HG03457 (cell line): ENCODE measurements around the gene XYLT1.

Source experiments
- ATAC-seq: cut with Tn5 transposase; IDR thresholded peaks from one replicate; pipeline ENCODE4 v1.9.1; 2021; ENCODE audit warnings: moderate number of reproducible peaks; ENCODE audit not compliant: unreplicated experiment

XYLT1 gene

DNA sequence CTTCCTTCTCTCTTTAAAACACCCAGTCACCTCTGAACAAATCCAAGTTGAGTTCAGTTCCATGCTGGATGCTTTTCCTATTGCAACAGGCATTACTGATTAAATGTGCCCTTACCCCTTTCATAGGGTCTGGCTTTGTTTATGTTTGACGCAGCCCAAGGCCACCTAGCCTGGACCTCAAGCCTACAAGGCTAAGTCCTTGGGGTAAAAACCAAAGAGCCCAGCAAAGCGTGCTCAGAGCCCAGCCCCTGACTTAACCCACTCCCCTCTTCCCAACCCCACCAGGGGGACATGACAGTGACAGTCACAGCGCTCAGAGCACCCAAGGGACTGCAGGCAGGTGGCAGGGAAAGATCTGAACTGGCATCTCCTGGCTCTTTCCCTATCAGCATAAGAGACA, 200.6 kb downstream of the XYLT1 start:
- ATAC-seq: no peak

DNA sequence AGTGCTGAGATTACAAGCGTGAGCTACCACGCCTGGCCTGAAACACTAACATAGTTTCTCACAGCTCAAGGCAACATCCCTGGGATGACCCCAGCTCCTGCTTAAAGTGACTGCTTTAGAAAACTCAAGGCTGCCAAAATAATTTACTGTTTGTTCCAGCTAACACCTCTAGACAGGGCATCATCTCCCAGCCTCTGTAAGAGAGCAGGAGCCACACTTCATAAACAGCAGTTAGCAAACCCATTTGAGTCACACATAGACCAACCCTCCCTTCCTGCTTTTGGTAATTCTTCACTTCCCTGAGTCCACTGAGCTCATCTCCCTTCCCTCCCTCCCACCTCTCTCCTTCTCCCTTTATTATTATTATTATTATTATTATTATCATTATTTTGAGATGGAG, 201.3 kb downstream of the XYLT1 start:
- no peak for ATAC-seq

DNA sequence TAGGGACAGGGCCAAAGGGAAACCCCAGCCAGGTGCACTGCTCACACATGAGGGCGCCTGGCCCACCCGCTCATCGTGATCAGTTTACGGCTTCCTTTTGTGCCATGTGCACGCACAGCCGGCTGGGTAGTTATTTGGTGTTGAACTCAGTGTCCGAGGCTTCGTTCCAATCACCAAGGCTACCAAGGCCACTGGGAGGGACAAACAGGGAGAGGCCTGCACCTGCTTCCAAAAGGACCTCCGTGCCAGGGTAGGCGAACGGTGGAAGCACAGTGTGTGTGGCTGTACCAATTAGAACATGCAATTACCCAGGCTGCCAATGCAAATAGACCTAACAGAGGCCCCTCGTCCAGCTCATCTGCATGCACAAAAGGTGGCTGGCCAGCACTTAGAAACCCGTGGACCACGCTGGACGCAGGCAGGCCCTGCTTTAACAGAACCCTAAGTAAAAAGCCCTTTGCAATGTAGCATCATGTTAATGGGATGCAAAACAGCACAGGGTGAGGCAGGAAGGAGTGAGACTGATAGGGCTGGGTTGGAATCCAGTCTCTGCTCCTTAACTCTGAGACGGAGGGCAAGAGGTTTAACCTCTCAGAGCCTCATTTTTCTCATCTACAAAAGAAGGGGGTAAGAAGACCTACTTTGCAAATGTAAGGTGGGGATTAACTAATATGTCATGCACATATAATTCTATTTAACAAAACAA, 204.0 kb downstream of the XYLT1 start:
- no peak for ATAC-seq

DNA sequence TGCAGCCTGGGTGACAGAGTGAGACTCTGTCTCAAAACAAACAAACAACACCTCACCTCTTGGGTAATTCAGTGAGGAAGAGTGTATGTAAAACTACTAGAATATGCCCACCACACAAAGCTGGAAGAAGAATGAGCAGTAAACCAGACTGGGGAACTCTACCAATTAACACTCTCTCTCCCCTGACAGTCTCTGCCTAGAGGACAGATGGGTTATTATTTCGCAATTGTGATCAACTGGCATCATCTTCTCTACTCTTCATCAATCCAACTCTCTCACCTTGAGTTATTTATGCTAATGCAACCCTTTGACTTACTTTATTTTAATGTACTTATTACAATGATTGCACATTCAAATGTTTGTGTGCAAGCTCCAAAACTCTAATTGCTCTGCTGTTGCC, 205.6 kb downstream of the XYLT1 start:
- ATAC-seq: no peak

DNA sequence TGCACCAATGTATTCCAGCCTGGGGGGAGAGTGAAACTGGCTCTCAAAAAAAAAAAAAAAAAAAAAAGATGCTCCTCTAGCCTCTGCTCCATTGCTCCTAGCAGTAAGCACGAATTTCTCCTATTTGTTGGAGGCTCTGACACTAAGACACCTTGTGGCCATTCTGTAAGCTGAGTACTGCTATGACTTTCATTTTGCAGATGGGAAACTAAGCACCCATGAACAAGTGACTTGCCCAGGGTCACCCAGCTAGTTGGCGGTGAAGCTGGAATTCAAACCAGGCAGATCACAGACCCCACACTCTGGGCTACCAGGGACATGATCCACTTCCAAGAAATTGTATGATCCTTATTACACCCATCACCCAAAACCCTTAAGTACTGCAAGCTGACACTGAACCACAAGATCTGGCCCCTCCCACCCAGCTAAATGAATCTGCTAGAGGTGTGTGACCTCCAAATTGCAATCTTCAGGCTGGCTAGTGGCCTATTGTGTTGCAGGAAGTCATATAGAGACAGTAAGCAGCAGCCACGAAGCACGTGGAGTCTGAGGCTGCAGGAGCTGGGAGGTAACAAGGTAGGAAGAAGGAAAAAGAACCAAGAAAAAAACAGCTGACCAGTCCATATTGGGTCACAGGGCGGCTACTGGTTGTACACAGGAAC, 209.4 kb downstream of the XYLT1 start:
- ATAC-seq: no peak

DNA sequence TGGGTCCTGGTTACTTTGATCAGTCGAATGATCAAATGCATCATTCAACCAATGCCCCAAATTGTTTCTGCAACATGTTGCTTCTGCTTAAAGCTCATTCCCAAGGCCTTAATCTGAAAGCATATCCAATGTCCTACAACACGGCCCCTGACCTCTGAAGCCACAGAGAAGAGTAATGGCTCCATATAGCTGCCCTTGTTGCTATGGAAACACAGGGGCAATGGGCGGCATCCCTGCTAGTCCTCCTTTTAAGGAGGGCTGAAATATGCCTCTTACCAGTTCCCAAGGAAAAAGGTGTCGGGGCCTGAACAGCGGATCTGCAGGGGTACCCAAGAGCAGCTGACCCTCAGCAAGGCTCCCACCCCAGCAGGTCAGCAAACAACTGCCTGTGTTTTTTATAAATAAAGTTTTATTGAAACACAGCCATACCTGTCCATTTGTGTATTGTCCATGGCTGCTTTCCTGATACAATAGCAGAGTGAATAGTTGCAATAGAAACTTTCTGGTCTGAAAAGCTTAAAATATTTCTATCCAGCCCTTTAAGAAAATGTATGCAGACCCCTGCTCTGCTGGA, 210.4 kb downstream of the XYLT1 start:
- no peak for ATAC-seq

DNA sequence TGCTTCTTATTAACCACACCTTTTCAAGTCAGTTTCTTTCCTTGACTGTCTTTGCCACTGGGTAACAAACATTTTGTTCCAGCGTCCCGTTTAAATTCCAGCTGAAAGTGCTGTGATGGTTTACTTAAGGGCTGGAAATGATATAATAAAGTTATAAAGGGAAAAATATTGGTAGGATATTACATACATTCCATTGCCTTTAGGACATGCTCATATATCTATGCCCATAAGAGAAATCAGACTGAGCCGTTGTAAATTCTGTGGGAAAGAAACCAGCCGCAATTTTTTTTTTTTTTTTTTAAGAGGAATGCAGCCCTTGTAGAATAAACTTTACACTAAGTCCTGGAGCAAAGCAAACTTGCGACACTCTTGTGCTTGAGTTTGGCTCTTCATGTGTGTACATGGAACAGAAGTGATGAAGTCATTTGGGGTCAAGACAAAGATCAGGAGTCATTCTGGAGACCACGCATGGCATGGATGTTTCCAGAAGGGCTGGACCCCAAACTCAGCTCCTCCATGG, 210.9 kb downstream of the XYLT1 start:
- ATAC-seq: no peak

DNA sequence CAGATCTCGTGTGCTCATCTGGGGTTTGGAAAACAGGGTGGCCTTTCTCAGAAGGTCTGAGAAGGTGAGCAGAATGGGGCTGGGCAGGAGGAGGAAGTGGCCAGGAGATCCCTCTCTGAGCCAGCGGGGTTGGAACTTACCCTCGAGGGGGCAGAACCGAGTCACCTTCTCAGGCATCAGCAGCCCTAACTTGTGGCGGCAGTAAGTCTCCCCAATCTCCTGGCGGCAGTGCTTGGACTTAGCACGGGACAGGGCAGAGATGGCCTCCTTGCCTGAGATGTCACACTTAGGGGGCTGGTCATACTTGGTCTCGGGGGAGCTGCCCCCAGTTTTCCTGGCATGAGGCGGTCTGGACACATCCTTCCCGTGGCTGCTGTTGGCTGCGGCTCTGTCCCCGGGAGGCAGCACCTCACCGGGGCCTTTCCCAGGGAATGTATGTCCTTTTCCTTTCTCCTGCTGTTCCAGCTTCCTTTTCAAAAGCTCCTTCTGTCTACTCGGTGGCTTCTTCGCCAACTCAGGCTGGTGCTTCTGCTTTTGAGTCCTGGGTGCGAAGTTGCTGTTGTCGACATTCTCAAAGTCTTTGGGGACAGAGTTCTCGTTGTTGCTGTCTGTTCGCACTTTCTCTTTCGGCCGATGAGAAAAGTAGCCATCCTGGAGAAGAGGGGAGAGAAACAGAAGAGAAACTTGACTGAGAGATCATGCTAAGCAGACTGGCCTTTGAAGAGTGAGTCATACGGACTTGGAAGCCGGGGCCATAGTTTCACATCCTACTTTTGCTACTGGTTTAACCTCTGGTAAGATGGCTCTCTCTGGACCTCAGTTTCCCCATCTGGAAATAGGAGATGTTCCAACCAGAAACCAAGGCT, 211.7 kb downstream of the XYLT1 start:
- ATAC-seq: no peak

DNA sequence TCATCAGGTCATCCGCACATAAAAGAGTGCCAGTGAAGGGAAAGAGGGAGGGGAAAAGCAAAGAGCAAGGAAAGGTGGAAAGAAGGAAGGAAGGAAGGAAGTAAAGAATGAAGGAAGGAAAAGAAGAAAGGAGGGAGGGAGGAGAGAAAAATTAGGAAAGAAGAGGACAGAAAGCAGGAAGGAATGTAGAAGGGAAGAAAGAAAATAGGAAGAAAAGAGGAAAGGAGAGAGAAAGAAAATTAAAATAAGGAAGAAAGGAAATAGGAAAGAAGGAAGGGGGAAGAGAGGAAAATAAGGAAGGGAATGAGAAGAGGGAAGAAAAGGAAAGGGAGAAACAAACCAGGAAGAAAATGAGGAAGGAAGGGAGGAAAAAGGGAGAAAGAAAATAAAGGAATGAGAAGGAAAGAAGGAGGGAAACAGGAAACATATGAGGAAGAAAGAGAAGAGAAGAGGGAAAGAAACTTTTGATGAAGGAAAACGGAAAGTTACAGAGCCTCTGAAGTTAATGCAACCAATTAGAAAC, 212.6 kb downstream of the XYLT1 start:
- ATAC-seq: no peak

DNA sequence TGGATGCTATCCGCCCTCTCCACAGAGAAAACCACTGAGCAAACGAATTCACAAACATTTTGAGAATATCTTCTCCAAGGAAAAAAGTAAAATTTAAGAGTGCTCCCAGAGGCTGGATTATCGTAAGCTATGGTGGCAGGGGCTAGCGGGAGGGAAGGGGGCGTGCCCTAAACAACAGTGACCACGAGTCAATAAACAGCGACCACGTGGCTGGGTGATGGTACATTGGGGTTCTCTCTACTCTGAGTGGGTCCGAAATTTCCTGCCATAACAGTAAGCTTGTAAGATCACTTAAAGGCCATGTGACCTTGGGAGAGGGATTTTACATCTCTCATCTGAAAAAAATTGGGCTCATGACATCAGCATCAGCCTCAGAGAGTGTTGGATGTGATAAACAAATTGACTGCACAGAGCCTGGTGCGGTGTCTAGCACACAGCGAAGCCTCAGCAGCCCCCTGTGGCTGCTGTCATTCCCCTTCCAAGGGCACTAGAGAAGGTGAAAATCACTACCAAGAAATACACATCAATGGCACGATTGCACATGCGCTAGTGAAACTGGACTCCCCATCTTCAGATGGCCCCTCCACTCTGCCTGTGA, 213.2 kb downstream of the XYLT1 start:
- ATAC-seq: no peak

DNA sequence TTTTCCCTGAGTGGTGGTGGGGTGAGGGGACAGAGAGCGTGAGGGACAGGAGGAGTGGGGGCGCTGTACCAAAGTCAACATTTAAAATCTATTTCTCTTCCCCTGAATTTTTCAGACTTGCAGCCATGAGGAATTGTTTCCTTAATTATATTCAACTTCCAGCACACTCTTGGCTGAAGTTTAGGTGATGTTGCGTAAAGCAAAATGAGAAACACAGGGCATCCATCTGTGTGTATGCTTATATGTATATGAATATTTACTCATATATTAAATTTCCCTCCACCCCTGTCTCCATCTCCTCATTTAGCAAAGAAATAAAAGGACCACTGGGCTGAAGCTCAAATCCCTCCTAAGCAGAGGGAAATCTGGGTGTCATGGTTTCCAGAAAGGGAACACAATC, 218.1 kb downstream of the XYLT1 start:
- ATAC-seq: no peak

DNA sequence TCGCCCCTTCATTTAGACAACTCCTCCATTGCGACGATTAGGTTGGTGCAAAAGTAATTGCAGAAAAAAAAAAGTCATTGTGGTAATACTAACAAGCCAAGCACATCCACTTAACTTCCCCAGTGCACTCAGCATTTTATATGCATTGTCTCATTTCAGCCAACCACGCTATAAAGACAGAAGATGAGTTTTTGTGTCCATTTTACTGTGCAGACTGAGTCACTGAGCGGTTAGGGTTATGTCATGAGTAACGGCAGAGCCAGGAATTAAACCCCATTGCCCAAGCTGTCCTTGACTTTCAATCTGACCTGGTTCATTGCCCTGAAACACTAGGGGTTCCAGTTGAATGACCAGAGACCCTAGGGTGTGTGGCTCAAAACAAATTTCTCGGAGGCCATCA, 218.7 kb downstream of the XYLT1 start:
- ATAC-seq: no peak

DNA sequence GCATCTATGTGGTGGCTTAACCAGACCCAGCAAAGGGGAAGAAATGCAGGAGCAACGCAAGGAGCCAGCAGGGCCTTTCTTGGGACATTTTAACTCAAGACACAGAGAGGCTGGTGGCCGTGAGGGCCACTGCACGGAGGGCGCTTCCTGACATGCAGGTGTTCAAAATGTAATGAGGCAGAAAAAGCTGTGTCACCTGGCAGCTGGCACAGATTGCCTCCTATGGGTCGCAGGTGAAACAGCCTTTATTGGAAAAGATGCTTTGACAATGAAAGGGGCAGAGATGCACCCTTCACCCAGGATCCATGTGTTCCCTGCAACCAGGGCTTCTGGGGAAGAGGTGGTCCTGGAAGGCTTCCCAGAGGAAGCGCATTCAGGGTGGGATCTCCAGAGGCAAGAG, 219.3 kb downstream of the XYLT1 start:
- no peak for ATAC-seq

DNA sequence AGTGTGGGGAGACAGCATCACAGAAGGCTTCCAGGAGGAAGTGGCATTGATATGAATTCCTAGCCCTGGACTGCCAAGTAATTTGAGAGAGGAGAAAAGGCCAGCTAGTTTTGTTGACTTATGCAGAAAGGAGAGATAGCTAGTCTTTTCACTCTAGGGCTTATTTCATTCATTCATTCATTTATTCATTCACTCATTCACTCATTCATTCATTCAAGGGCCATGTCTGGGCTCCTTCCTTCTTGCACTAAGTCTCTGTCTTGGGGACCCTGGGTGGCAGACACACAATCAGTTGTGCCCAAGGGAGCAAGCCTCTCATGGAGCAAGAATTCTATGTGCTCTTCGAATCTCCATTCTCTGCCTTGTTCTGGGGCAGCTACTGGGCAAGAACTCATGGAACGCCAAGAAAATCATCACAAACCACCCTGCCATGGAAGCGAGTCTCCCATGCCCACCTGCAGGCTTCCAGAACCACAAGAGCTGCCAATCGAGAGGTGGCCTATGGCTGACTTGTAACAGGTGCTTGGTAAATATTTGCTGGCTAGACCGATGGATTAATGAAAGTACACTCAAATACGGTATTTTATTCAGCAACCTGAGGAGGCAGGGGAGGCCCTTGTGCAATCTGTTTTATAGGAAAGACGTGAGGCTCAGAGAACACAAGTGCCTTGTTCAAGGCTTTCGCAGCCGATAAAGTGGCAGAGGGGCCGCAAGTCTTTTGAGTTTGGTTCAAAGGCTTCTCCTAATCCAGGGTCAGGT, 223.6 kb downstream of the XYLT1 start:
- ATAC-seq: no peak

DNA sequence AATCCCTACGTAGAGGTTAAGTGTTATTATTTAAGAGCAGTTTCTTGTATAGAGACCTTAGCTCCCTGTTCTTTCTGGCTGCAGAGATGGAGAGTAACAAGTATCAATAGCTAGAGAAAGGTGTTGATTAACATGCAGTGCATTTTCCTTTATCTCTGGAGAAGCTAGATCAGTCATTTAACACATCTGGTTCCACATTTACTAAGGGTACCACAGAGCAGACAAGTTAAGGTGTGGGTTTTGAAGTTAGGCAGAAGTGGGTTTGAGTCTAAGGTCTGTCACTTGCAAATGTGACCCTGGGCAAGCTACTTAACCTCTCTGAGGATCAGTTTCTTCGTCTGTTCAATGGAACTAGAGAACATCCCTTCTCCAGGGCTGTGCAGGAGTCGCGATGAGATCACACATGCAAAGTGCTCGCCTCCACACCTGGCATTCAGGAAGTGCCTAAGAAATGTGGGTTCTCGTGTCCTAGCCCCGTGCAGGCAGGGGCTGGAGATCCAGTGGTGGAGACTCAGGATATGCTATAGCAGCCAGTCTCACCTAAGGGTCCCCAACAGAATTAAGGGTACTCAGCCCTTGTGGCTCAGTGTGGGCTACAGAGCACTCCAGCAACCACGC, 224.4 kb downstream of the XYLT1 start:
- no peak for ATAC-seq

DNA sequence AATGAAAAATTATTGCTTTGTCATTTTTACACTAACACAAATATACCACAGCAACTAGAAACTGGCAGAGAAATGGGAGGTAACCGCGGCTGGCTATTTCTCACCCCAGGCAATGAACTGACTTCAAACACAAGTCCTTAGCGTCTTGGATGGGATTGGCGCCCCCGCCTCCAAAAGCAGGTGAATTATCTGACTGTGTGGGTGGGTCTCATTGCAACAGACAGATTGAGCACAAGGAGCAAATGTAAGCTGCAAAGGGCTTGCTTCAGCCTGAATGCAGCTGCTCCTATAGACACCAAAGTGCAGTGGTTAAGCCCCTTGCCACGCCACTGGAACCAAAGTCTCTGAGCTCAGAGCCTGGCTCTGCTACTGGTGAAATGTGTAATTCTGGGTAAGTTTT, 225.0 kb downstream of the XYLT1 start:
- no peak for ATAC-seq

DNA sequence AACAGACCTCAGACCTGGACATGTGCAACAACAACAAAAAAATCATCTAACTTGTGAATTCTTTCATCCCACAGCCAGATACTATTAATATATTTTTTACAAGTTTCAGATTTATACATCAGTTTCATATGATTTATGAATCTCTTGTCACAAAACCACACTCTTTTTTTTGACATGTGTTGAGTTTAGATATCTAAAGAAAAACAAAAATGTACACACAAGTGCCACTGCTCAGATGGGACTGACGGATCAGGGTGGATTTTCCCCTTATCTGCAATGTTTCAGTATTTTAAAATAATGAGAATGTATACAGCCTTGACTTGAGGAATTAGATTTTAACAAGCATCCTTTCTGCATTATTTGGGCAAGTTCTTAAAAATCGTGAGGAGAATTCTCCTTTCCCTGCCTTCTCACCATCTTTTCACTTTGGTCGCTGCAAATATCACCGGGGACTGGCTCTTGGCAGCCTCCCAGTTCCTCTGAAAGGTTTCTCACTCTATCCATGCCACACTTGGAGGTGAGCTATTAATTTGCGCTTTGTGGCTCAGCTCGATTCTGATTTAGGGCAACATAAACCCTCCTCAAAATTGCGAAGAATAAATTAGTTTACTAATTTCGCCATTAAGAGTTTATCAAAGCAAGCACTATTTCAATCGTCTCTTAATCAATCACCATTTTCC, 225.7 kb downstream of the XYLT1 start:
- ATAC-seq: no peak

DNA sequence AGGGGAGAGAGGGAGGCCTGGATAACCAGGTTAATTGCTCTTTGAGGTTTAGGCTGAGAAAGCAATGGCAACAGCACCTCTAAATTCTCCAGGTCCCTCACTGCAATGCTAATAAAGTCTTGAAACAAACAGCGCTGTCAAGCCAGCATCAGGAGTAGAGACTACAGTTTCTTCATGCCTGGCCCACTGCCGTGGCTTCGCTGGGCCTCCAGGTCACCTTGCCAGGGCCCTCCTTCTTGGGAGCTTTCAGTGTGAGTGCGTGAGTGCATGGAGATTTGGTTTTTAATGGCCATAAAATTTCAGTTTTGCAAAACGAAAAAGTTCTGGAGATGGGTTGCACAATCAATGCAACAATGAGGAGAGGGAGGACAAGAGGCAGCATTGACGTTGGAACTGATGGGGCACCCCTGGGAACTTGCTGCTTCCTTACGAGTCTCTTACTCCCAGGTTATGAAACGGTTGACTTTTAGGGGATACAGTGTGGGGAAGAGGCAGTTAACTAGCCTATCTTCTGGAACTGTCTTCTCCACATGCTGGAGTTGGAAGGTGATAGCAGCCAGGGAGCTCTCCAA, 229.4 kb downstream of the XYLT1 start:
- no peak for ATAC-seq
